K562 (cell line): Measurements from ENCODE around the gene FHIP2A.

Experiments used
- ELF1 ChIP-seq: fragments of 200-800 bp; sonication (Bioruptor generic); IDR thresholded peaks from 2 replicates; pipeline ENCODE4 v1.6.1; 2016; ENCODE audit warnings: missing genetic modification characterization, missing compliant biosample characterization
- ELF4 ChIP-seq: fragments of 450-650 bp; formaldehyde crosslinking; IDR thresholded peaks from 2 replicates; pipeline ENCODE4 v1.4.0; 2022; ENCODE audit warnings: missing genetic modification characterization
- LARP7 ChIP-seq: fragments of 450-650 bp; IDR thresholded peaks from 2 replicates; pipeline ENCODE4 v1.6.1; 2016
- NFXL1 ChIP-seq: fragments of 450-650 bp; formaldehyde crosslinking; IDR thresholded peaks from 2 replicates; pipeline ENCODE4 v1.4.0; 2021; ENCODE audit warnings: mild to moderate bottlenecking
- POLR2AphosphoS5 ChIP-seq: IDR thresholded peaks from 2 replicates; pipeline ENCODE4 v1.6.1; 2011; ENCODE audit warnings: mild to moderate bottlenecking, low read depth, low read length, moderate library complexity; ENCODE audit not compliant: control insufficient read depth, insufficient read depth
- TRIM28 ChIP-seq: fragments of 450-650 bp; IDR thresholded peaks from 2 replicates; pipeline ENCODE4 v1.6.1; 2017
- ZFX ChIP-seq: sonication (generic); formaldehyde crosslinking; IDR thresholded peaks from 2 replicates; pipeline ENCODE4 v1.8.0; 2022; ENCODE audit warnings: mild to moderate bottlenecking, missing genetic modification reagents, moderate library complexity
- ZNF140 ChIP-seq: fragments of 250-450 bp; sonication (Bioruptor Pico); IDR thresholded peaks from 2 replicates; pipeline ENCODE4 v1.8.0; 2021; ENCODE audit warnings: moderate library complexity, mild to moderate bottlenecking, inconsistent platforms
- TF ChIP-seq, protein P1 (sequence below): sonication (generic); formaldehyde crosslinking; IDR thresholded peaks from 2 replicates; pipeline ENCODE4 v1.8.0; 2022; ENCODE audit warnings: mild to moderate bottlenecking, missing genetic modification reagents

DNA sequence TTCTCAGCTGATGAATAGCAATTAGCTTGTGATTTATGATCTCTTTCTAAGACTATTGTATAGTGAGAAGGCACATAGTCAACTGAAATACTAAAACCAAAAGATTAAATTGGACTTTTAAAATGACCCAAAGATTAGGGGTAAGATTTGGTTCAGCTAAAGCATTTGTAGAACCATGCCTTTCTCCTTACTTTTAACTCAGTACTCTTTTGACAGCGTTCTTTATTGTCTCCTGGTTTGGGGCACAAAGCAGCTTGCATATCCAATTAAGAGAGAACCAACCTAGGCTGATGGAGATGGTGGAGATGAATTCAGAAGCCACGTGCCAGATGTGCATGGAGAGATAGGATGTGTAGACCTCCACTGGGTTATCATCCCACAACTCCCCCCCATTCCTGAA, 45.8 kb downstream of the FHIP2A start:
- no peak for TF ChIP-seq ELF4 (CRISPR knock-in tag)
- TF ChIP-seq ZNF140 (CRISPR knock-in tag): no peak
- no peak for TF ChIP-seq POLR2AphosphoS5
- TF ChIP-seq ZFX (CRISPR knock-in tag): no peak
- TF ChIP-seq ELF1 (tag): no peak
- no peak for TF ChIP-seq LARP7
- no peak for TF ChIP-seq TRIM28
- no peak for TF ChIP-seq NFXL1 (CRISPR knock-in tag)
- TF ChIP-seq, protein P1, sequence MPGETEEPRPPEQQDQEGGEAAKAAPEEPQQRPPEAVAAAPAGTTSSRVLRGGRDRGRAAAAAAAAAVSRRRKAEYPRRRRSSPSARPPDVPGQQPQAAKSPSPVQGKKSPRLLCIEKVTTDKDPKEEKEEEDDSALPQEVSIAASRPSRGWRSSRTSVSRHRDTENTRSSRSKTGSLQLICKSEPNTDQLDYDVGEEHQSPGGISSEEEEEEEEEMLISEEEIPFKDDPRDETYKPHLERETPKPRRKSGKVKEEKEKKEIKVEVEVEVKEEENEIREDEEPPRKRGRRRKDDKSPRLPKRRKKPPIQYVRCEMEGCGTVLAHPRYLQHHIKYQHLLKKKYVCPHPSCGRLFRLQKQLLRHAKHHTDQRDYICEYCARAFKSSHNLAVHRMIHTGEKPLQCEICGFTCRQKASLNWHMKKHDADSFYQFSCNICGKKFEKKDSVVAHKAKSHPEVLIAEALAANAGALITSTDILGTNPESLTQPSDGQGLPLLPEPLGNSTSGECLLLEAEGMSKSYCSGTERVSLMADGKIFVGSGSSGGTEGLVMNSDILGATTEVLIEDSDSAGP (CRISPR knock-in tag): no peak
